SK-N-SH (cell line): ENCODE measurements around the gene CKMT2.

Experiments used
- EP300 ChIP-seq, 2 experiments: IDR thresholded peaks; 2 replicates each; pipeline versions ENCODE4 v1.4.0 to v1.6.1; 2012; ENCODE audit warnings: borderline replicate concordance in 1 of 2, low read depth in 1 of 2, low read length in 1 of 2
- MXI1 ChIP-seq: IDR thresholded peaks from 2 replicates; pipeline ENCODE4 v1.6.1; 2012; ENCODE audit warnings: mild to moderate bottlenecking, low read depth, low read length, improper control_type of control experiment
- RXRA ChIP-seq: IDR thresholded peaks from 2 replicates; pipeline ENCODE4 v1.4.0; 2012; ENCODE audit warnings: low read depth, mild to moderate bottlenecking, borderline replicate concordance
- TF ChIP-seq, protein P1 (sequence below): fragments of 200-600 bp; sonication (generic); IDR thresholded peaks from 2 replicates; pipeline ENCODE4 v1.6.1; 2017; ENCODE audit warnings: antibody characterized with exemption, mild to moderate bottlenecking, moderate library complexity
- TF ChIP-seq, protein P2 (sequence below): IDR thresholded peaks from 2 replicates; pipeline ENCODE4 v1.4.0; 2012; ENCODE audit warnings: low read depth

DNA sequence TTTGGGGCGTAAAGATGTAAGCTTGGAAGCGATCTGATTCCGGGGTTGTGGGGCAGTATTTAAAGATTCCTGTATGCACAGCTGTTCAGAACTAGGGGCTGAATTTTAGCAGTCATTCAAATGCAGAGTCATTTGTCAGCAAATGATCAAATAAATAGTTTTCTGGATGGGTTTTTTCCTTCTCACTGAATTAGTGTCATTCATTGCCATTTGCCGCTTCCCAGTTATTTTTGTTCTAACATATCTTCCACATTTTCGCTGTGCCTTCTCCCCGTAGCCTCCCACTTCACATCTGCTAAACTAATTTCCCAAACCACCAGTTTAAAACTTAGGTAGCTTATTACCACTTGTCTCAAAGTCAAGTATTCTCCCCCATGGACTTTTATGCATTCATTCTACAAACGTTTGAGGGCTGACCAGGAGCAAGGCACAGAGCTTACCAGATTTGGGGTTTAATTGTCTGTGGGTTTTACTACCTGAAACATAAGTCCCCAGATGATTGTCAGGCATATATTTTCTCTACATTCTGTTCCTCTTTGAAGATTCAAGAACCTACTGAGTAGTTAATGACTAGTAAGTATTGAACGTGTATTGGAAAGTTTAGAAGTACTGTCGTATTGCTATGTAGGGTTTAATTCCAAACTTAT is 41.3 kb upstream of the CKMT2 start:
- no peak for TF ChIP-seq MXI1
- TF ChIP-seq, protein P1, sequence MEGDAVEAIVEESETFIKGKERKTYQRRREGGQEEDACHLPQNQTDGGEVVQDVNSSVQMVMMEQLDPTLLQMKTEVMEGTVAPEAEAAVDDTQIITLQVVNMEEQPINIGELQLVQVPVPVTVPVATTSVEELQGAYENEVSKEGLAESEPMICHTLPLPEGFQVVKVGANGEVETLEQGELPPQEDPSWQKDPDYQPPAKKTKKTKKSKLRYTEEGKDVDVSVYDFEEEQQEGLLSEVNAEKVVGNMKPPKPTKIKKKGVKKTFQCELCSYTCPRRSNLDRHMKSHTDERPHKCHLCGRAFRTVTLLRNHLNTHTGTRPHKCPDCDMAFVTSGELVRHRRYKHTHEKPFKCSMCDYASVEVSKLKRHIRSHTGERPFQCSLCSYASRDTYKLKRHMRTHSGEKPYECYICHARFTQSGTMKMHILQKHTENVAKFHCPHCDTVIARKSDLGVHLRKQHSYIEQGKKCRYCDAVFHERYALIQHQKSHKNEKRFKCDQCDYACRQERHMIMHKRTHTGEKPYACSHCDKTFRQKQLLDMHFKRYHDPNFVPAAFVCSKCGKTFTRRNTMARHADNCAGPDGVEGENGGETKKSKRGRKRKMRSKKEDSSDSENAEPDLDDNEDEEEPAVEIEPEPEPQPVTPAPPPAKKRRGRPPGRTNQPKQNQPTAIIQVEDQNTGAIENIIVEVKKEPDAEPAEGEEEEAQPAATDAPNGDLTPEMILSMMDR: no peak
- TF ChIP-seq EP300 (IDR thresholded peaks at IDR 0.05; ENCODE audit: borderline replicate concordance in 1 of 2, low read depth in 1 of 2, low read length in 1 of 2): no peak
- TF ChIP-seq, protein P2, sequence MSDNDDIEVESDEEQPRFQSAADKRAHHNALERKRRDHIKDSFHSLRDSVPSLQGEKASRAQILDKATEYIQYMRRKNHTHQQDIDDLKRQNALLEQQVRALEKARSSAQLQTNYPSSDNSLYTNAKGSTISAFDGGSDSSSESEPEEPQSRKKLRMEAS: no peak
- TF ChIP-seq RXRA: no peak
